ENCODE results near the gene RAB6B. TPM values are rescaled to one million over a fixed set of nuclear protein-coding genes. Genes with fewer than 3 reads are reported as not detected.

RAB6B gene
- total and polyA plus RNA-seq, 2 of the 8 experiments (the other 6 are each of a cell fraction or from before 2014, with no cell fraction given): 7.9 to 15.6 TPM

GRCh38 chr3:133777807-133778568, 117.7 kb downstream of the RAB6B start (continued):
- TF ChIP-seq SIN3A (conservative IDR thresholded peaks at IDR 0.05 in 1 of 2, IDR thresholded peaks at IDR 0.05 in 1 of 2; ENCODE audit: low read depth in 1 of 2, low read length in 2 of 2) (no peak), USF2 (IDR thresholded peaks at IDR 0.05; ENCODE audit: low read length) (no peak), YY1 (IDR thresholded peaks at IDR 0.05; ENCODE audit: low read depth, low read length) (no peak), MAFK (IDR thresholded peaks at IDR 0.05; ENCODE audit: low read depth, low read length) (no peak), EGR1 (IDR thresholded peaks at IDR 0.05; ENCODE audit: borderline replicate concordance, low read depth, low read length) (no peak), CBX5 (IDR thresholded peaks at IDR 0.05; ENCODE audit: low read depth, low read length) (no peak), FOSL1 (IDR thresholded peaks at IDR 0.05; ENCODE audit: insufficient read depth, low read depth, low read length) (no peak)

Data from H1 (cell line).